ENCODE data around the gene SDK2. TPM values are rescaled to one million over a fixed set of nuclear protein-coding genes. Genes with fewer than 3 reads are reported as not detected.

The SDK2 gene
- total and polyA plus RNA-seq, 9 of the 15 experiments (the other 6 are each of a cell fraction or from before 2014, with no cell fraction given): 0.04 TPM; not detected in 8

DNA sequence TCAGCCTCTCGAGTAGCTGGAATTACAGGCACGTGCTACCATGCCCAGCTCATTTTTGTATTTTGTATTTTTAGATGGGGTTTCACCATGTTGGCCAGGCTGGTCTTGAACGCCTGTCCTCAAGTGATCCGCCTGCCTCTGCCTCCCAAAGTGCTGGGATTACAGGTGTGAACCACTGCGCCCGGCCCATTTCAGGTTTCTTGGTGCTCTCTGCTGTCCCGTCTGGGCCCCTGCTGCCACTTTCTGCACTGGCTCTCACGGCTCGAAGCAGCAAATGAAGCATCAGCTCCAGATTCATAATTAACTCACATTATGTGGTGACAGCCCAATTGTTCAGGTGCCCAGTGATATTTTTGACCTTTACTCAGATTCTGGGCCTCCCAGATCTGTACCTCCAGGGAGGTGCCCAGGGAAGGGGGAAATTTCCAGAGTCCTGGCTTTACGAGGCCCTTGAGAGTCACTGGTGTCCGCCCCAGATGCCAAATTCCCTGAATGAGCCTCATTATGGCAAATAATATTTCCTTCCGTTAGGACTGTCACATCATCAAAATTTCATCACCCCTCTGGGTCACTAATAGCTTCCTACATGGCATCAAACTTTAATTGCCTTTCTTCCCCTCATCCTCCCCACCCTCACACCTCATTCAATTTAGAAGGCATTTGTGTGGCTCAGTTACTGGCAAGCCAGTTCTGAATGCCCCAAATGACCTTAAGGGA is 9.0 kb downstream of the SDK2 start (continued):
- TF ChIP-seq, protein P1, sequence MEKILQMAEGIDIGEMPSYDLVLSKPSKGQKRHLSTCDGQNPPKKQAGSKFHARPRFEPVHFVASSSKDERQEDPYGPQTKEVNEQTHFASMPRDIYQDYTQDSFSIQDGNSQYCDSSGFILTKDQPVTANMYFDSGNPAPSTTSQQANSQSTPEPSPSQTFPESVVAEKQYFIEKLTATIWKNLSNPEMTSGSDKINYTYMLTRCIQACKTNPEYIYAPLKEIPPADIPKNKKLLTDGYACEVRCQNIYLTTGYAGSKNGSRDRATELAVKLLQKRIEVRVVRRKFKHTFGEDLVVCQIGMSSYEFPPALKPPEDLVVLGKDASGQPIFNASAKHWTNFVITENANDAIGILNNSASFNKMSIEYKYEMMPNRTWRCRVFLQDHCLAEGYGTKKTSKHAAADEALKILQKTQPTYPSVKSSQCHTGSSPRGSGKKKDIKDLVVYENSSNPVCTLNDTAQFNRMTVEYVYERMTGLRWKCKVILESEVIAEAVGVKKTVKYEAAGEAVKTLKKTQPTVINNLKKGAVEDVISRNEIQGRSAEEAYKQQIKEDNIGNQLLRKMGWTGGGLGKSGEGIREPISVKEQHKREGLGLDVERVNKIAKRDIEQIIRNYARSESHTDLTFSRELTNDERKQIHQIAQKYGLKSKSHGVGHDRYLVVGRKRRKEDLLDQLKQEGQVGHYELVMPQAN (IDR thresholded peaks at IDR 0.05; ENCODE audit: borderline replicate concordance): no peak
- TF ChIP-seq, protein P2, sequence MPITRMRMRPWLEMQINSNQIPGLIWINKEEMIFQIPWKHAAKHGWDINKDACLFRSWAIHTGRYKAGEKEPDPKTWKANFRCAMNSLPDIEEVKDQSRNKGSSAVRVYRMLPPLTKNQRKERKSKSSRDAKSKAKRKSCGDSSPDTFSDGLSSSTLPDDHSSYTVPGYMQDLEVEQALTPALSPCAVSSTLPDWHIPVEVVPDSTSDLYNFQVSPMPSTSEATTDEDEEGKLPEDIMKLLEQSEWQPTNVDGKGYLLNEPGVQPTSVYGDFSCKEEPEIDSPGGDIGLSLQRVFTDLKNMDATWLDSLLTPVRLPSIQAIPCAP (CRISPR knock-in tag; IDR thresholded peaks at IDR 0.05; ENCODE audit: borderline replicate concordance): no peak
- TF ChIP-seq SMAD2 (IDR thresholded peaks at IDR 0.05; ENCODE audit: low read depth, low read length) (no peak), ZNF436 (CRISPR knock-in tag; IDR thresholded peaks at IDR 0.05) (no peak), ZNF354B (CRISPR knock-in tag; IDR thresholded peaks at IDR 0.05) (no peak), PRMT5 (CRISPR knock-in tag; IDR thresholded peaks at IDR 0.05) (no peak)
- TF ChIP-seq, protein P3, sequence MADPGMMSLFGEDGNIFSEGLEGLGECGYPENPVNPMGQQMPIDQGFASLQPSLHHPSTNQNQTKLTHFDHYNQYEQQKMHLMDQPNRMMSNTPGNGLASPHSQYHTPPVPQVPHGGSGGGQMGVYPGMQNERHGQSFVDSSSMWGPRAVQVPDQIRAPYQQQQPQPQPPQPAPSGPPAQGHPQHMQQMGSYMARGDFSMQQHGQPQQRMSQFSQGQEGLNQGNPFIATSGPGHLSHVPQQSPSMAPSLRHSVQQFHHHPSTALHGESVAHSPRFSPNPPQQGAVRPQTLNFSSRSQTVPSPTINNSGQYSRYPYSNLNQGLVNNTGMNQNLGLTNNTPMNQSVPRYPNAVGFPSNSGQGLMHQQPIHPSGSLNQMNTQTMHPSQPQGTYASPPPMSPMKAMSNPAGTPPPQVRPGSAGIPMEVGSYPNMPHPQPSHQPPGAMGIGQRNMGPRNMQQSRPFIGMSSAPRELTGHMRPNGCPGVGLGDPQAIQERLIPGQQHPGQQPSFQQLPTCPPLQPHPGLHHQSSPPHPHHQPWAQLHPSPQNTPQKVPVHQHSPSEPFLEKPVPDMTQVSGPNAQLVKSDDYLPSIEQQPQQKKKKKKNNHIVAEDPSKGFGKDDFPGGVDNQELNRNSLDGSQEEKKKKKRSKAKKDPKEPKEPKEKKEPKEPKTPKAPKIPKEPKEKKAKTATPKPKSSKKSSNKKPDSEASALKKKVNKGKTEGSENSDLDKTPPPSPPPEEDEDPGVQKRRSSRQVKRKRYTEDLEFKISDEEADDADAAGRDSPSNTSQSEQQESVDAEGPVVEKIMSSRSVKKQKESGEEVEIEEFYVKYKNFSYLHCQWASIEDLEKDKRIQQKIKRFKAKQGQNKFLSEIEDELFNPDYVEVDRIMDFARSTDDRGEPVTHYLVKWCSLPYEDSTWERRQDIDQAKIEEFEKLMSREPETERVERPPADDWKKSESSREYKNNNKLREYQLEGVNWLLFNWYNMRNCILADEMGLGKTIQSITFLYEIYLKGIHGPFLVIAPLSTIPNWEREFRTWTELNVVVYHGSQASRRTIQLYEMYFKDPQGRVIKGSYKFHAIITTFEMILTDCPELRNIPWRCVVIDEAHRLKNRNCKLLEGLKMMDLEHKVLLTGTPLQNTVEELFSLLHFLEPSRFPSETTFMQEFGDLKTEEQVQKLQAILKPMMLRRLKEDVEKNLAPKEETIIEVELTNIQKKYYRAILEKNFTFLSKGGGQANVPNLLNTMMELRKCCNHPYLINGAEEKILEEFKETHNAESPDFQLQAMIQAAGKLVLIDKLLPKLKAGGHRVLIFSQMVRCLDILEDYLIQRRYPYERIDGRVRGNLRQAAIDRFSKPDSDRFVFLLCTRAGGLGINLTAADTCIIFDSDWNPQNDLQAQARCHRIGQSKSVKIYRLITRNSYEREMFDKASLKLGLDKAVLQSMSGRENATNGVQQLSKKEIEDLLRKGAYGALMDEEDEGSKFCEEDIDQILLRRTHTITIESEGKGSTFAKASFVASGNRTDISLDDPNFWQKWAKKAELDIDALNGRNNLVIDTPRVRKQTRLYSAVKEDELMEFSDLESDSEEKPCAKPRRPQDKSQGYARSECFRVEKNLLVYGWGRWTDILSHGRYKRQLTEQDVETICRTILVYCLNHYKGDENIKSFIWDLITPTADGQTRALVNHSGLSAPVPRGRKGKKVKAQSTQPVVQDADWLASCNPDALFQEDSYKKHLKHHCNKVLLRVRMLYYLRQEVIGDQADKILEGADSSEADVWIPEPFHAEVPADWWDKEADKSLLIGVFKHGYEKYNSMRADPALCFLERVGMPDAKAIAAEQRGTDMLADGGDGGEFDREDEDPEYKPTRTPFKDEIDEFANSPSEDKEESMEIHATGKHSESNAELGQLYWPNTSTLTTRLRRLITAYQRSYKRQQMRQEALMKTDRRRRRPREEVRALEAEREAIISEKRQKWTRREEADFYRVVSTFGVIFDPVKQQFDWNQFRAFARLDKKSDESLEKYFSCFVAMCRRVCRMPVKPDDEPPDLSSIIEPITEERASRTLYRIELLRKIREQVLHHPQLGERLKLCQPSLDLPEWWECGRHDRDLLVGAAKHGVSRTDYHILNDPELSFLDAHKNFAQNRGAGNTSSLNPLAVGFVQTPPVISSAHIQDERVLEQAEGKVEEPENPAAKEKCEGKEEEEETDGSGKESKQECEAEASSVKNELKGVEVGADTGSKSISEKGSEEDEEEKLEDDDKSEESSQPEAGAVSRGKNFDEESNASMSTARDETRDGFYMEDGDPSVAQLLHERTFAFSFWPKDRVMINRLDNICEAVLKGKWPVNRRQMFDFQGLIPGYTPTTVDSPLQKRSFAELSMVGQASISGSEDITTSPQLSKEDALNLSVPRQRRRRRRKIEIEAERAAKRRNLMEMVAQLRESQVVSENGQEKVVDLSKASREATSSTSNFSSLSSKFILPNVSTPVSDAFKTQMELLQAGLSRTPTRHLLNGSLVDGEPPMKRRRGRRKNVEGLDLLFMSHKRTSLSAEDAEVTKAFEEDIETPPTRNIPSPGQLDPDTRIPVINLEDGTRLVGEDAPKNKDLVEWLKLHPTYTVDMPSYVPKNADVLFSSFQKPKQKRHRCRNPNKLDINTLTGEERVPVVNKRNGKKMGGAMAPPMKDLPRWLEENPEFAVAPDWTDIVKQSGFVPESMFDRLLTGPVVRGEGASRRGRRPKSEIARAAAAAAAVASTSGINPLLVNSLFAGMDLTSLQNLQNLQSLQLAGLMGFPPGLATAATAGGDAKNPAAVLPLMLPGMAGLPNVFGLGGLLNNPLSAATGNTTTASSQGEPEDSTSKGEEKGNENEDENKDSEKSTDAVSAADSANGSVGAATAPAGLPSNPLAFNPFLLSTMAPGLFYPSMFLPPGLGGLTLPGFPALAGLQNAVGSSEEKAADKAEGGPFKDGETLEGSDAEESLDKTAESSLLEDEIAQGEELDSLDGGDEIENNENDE (IDR thresholded peaks at IDR 0.05; ENCODE audit: low read depth, low read length): no peak

Measured in K562 (cell line).